Karpas-422 (cell line): ENCODE measurements around the gene CAPN5. TPM values are rescaled to one million over a fixed set of nuclear protein-coding genes. Genes with fewer than 3 reads are reported as not detected.

Experiments used
- DNase-seq: peaks from one replicate; pipeline ENCODE4 v3.0.0-alpha.2; 2015
- H2AFZ ChIP-seq: fragments of 200-600 bp; sonication (generic); 2 replicates; pipeline ENCODE4 v1.6.1; 2014; ENCODE audit warnings: antibody characterized with exemption, low read length, mixed read lengths
- H3K27ac ChIP-seq: fragments of 200-600 bp; sonication (generic); 2 replicates; pipeline ENCODE4 v1.5.1; 2014; ENCODE audit warnings: mild to moderate bottlenecking, low read length, moderate library complexity
- H3K27me3 ChIP-seq: fragments of 200-600 bp; sonication (generic); 2 replicates; pipeline ENCODE4 v1.6.1; 2014; ENCODE audit warnings: low read length, mixed read lengths
- H3K36me3 ChIP-seq: fragments of 200-600 bp; sonication (generic); 2 replicates; pipeline ENCODE4 v1.6.1; 2014; ENCODE audit warnings: low read length, mixed read lengths; ENCODE audit not compliant: insufficient read depth
- H3K4me1 ChIP-seq: fragments of 200-600 bp; sonication (generic); 2 replicates; pipeline ENCODE4 v1.6.1; 2014; ENCODE audit warnings: mild to moderate bottlenecking, low read length, mixed read lengths
- H3K4me2 ChIP-seq: fragments of 200-600 bp; sonication (generic); 2 replicates; pipeline ENCODE4 v1.6.1; 2014; ENCODE audit warnings: low read length, low read depth, mild to moderate bottlenecking; ENCODE audit not compliant: poor library complexity, severe bottlenecking
- H3K4me3 ChIP-seq: fragments of 200-600 bp; sonication (generic); 2 replicates; pipeline ENCODE4 v1.5.1; 2014; ENCODE audit warnings: mild to moderate bottlenecking, antibody characterized with exemption, low read length, mixed read lengths
- H3K79me2 ChIP-seq: fragments of 200-600 bp; sonication (generic); 2 replicates; pipeline ENCODE4 v1.6.1; 2014; ENCODE audit warnings: mild to moderate bottlenecking, low read length, mixed read lengths
- H3K9ac ChIP-seq: fragments of 200-600 bp; sonication (generic); 2 replicates; pipeline ENCODE4 v1.6.0; 2014; ENCODE audit warnings: low read length
- H3K9me2 ChIP-seq: fragments of 200-600 bp; sonication (generic), shearing (Covaris generic); replicated peaks from 2 replicates; pipeline ENCODE4 v1.6.0; 2014; ENCODE audit warnings: mild to moderate bottlenecking, low read length, moderate library complexity; ENCODE audit not compliant: insufficient read depth
- H3K9me3 ChIP-seq: fragments of 300-700, 200-600 bp; sonication (generic); 2 replicates; pipeline ENCODE4 v1.6.1; 2014; ENCODE audit warnings: low read length, mixed read lengths
- H4K20me1 ChIP-seq: fragments of 200-600 bp; sonication (generic); 2 replicates; pipeline ENCODE4 v1.6.1; 2014; ENCODE audit warnings: mild to moderate bottlenecking, antibody characterized with exemption, low read length, low read depth; ENCODE audit not compliant: insufficient read depth
- total RNA-seq: library from RNA; depleted of rRNA; stranded (reverse); fragments of >200 nt; shearing (Covaris generic); gene quantifications from 2 replicates; pipeline ENCODE4 v1.2.3, GENCODE V29; 2014; ENCODE audit warnings: low replicate concordance

CAPN5 gene
- total RNA-seq, 1 experiment from 2014 or later: 0.07 TPM

DNA sequence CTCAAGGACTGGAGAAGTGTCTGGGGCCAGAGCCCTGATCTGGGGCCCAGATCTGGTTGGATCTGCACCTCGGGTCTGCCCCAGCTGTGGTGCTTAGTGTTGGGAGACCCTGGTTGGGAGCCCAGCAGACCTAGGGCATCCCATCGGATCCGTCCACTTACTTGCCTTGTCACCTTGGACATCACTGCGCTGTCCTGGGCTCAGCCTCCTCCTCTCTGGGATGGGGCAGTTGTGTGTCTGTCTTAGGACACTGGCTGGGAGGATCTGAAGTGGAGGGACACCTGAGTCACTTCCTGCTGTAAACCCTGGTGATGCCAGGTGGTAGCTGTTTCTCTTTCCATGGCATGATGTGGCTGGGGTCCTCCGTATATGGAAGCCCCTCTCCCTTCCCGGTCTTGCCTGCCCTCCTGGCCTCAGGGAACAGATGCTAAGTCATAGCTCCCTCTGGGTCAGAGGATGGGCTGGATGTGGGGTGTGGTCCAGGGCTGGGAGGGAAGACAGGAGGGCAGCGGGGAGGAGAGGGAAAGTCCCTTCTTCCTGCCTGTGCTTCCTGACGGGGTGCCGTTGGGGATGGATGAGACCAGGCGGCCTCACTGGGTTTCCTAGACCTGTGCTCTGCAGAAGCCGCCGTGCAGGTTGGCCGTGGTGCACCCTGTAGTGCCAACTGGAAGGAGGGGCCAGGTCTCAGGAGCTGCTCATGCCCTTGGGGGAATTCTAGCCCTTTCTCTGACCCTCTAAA, 23.8 kb downstream of the CAPN5 start:
- H3K9ac ChIP-seq: no peak overlapping the region
- H3K27ac ChIP-seq: no peak overlapping the region
- no peak overlapping the region for H3K4me2 ChIP-seq
- no peaks in the 10 kb centered on the region for H3K9me3 ChIP-seq
- no peaks in the 10 kb centered on the region for H3K4me1 ChIP-seq
- DNase-seq: no peak
- H3K79me2 ChIP-seq: no peaks in the 10 kb centered on the region
- H3K36me3 ChIP-seq: no peaks in the 10 kb centered on the region
- no peak overlapping the region for H2AFZ ChIP-seq
- no peaks in the 10 kb centered on the region; the same call in 1 of the 2 replicates for H4K20me1 ChIP-seq
- H3K4me3 ChIP-seq: no peak overlapping the region
- no peaks in the 10 kb centered on the region for H3K9me2 ChIP-seq
- H3K27me3 ChIP-seq: no peaks in the 10 kb centered on the region

GRCh38 chr11:77091146-77091940, 24.6 kb downstream of the CAPN5 start:
- H3K27ac ChIP-seq: no peak overlapping the region
- no peak overlapping the region for H2AFZ ChIP-seq
- no peaks in the 10 kb centered on the region for H3K27me3 ChIP-seq
- H3K4me1 ChIP-seq: no peaks in the 10 kb centered on the region
- no peaks in the 10 kb centered on the region for H3K9me2 ChIP-seq
- H3K36me3 ChIP-seq: no peaks in the 10 kb centered on the region
- no peak overlapping the region for H3K4me3 ChIP-seq
- H3K79me2 ChIP-seq: no peaks in the 10 kb centered on the region
- H4K20me1 ChIP-seq: no peaks in the 10 kb centered on the region; the same call in 1 of the 2 replicates
- no peak overlapping the region for H3K9ac ChIP-seq
- H3K4me2 ChIP-seq: no peak overlapping the region
- DNase-seq: peak; percentile 90
- no peaks in the 10 kb centered on the region for H3K9me3 ChIP-seq

DNA sequence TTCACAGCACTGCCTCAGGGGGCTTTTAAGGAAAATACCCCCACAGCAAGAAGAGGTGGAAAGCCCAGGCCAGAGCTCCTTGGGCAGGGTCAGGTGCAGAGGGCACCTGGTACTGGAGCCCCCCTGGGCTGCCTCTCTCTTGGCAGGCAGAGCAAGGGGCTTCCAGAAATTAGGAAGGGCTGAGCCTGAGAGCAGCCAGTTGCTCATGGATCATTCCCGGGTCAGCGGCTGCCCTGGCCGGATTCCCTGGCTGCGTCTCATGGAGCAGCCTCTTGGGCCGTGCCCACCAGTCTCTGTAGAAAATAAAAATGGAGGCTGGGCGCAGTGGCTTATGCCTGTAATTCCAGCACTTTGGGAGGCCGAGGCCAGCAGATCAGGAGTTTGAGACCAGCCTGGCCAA, 25.6 kb downstream of the CAPN5 start:
- DNase-seq: no peak
- Histone ChIP-seq H4K20me1 (no peaks in the 10 kb centered on the region; the same call in 1 of the 2 replicates), H2AFZ (no peak overlapping the region)

GRCh38 chr11:77093056-77093891, 26.5 kb downstream of the CAPN5 start:
- no peaks in the 10 kb centered on the region for H3K9me3 ChIP-seq
- no peaks in the 10 kb centered on the region for H3K27me3 ChIP-seq
- H3K4me2 ChIP-seq: no peak overlapping the region
- no peaks in the 10 kb centered on the region for H3K36me3 ChIP-seq
- no peak overlapping the region for H3K9ac ChIP-seq
- H3K27ac ChIP-seq: no peak overlapping the region
- H2AFZ ChIP-seq: no peak overlapping the region
- no peaks in the 10 kb centered on the region for H3K9me2 ChIP-seq
- H3K79me2 ChIP-seq: no peaks in the 10 kb centered on the region
- H4K20me1 ChIP-seq: no peaks in the 10 kb centered on the region; the same call in 1 of the 2 replicates
- DNase-seq: no peak
- no peaks in the 10 kb centered on the region for H3K4me1 ChIP-seq
- no peak overlapping the region for H3K4me3 ChIP-seq

More for the DNA sequence above, 25.6 kb downstream of the CAPN5 start:
- Histone ChIP-seq H3K27ac (no peak overlapping the region), H3K9me3 (no peaks in the 10 kb centered on the region), H3K4me2 (no peak overlapping the region), H3K4me3 (no peak overlapping the region), H3K79me2 (no peaks in the 10 kb centered on the region), H3K36me3 (no peaks in the 10 kb centered on the region), H3K27me3 (no peaks in the 10 kb centered on the region), H3K9ac (no peak overlapping the region), H3K9me2 (no peaks in the 10 kb centered on the region), H3K4me1 (no peaks in the 10 kb centered on the region)

DNA sequence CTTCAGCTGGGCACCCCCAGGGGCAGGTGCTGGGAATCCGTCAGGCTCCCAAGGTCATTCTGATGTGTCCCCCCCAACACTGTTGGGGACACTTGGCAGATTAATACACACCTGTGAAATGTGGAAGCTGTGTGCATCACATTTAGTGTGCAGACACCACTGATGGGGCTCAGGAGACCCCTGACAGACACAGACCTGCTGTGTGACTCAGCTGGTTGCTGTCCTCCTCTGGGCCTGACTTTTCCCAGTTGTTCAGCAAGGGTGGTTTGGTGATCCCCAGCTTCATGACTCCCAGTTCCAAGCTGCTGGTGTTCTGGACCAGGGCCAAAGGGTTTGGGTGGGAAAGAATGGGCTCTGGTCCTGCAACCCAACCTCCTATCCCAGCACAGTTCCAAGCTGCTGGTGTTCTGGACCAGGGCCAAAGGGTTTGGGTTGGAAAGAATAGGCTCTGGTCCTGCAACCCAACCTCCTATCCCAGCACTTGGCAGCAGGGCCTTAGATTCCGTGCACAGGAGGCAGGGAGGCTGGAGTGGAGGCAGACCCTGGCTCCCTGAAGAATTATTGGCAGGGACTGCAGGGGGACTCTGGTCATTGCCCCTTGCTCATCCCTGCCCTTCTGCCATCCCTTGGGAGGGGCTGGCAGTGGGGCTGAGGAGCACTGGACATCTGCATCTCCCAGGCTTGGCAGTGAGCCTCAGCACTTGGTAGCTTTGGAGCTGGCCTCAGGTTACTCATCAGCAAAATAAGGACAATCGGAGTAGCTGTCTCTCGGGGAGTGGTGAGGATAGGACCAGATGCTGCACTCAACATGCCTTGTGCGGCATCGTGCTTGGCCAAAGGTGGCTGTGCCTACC, 27.4 kb downstream of the CAPN5 start:
- no peaks in the 10 kb centered on the region for H3K27me3 ChIP-seq
- no peaks in the 10 kb centered on the region for H3K79me2 ChIP-seq
- H3K9ac ChIP-seq: no peak overlapping the region

DNA sequence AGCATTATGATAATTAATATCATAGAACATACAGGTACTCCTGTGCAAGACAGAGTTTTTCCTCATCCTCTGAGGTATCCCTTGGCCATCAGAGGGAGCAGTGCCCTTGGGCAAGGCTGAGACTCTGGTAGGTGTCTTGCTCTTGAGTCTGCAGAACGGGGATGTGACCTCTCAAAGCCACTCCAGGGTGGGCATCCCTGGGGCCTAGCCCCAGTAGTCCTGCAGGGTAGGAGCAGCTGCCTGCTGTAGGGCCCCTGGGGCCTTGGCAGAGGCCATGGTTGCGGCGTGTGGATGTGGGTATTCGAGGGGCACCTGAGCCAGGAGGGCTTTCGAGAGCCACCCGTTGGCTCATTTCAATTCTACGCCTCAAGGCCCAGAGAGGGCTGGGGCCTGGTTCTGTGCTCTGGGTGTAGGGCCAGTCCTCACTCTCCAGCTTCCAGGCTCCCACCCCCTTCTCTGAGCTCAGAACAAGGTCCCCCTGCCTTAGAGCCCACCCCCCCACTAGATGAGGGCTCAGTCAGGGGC, 28.1 kb downstream of the CAPN5 start:
- no peaks in the 10 kb centered on the region for H3K4me1 ChIP-seq
- no peaks in the 10 kb centered on the region for H3K27me3 ChIP-seq
- no peaks in the 10 kb centered on the region for H3K9me3 ChIP-seq
- no peaks in the 10 kb centered on the region for H3K79me2 ChIP-seq
- no peaks in the 10 kb centered on the region; the same call in 1 of the 2 replicates for H4K20me1 ChIP-seq
- no peak overlapping the region for H3K4me2 ChIP-seq
- H3K4me3 ChIP-seq: no peak overlapping the region
- no peak overlapping the region for H3K27ac ChIP-seq
- H3K9me2 ChIP-seq: no peaks in the 10 kb centered on the region
- no peak overlapping the region for H3K9ac ChIP-seq
- no peaks in the 10 kb centered on the region for H3K36me3 ChIP-seq
- no peak overlapping the region for H2AFZ ChIP-seq
- no peak for DNase-seq

More for the DNA sequence above, 27.4 kb downstream of the CAPN5 start:
- Histone ChIP-seq H3K9me3 (no peaks in the 10 kb centered on the region), H4K20me1 (no peaks in the 10 kb centered on the region; the same call in 1 of the 2 replicates), H2AFZ (no peak overlapping the region), H3K4me2 (no peak overlapping the region), H3K4me3 (no peak overlapping the region), H3K9me2 (no peaks in the 10 kb centered on the region), H3K27ac (no peak overlapping the region), H3K36me3 (no peaks in the 10 kb centered on the region), H3K4me1 (no peaks in the 10 kb centered on the region)
- DNase-seq: no peak
